Endothelial cell of umbilical vein (primary cell): ENCODE results near the gene TEDC2. TPM values are rescaled to one million over a fixed set of nuclear protein-coding genes. Genes with fewer than 3 reads are reported as not detected.

ENCODE experiments used
- BruUV-seq: library from RNA; stranded (reverse); fragments of 400-500 nt; replicated peaks from 2 replicates; lab custom pipeline; 2021; lab: Mats Ljungman, UMichigan
- CTCF ChIA-PET: fragments of 300-600, 350-600 bp; sonication (Branson Sonifier 250); formaldehyde crosslinking; loops from one replicate; lab custom pipeline; 2021; ENCODE audit warnings: antibody characterized with exemption, inconsistent platforms; lab: Charles Lee
- POLR2A ChIA-PET: fragments of 300-600, 350-600 bp; sonication (Branson Sonifier 250); formaldehyde crosslinking; loops from one replicate; lab custom pipeline; 2021; ENCODE audit warnings: antibody characterized with exemption, inconsistent platforms; lab: Charles Lee
- DNase-seq: peaks from one replicate; pipeline ENCODE4 v3.0.0-alpha.2; 2011; ENCODE audit warnings: low read depth, low spot score
- FAIRE-seq: peaks from 2 replicates; lab custom pipeline; 2011; peaks lifted over from hg19 to GRCh38; lab: Jason Lieb, UNC
- H2AFZ ChIP-seq: 2 replicates; pipeline ENCODE4 v1.6.0; 2012; ENCODE audit warnings: low read depth, low read length, control low read depth, inconsistent platforms
- H3K27ac ChIP-seq: 2 replicates; pipeline ENCODE4 v1.5.1; 2011; ENCODE audit warnings: low read depth, mild to moderate bottlenecking, control low read depth, low read length, moderate library complexity; ENCODE audit not compliant: insufficient read depth
- H3K27me3 ChIP-seq, 2 experiments: 2 replicates each; pipeline versions ENCODE4 v1.6.0 to v1.6.1; 2011; ENCODE audit warnings: low read length in 2 of 2, mixed read lengths in 1 of 2; ENCODE audit not compliant: control insufficient read depth in 2 of 2, insufficient read depth in 2 of 2
- H3K36me3 ChIP-seq, 2 experiments: 2 replicates in 1 of 2; 3 replicates in 1 of 2; pipeline ENCODE4 v1.5.1; 2011; ENCODE audit warnings: low read length in 2 of 2, mild to moderate bottlenecking in 1 of 2, moderate library complexity in 1 of 2; ENCODE audit not compliant: control insufficient read depth in 2 of 2, insufficient read depth in 2 of 2; ENCODE audit errors: extremely low read depth in 1 of 2
- H3K4me1 ChIP-seq: 3 replicates; pipeline ENCODE4 v1.5.1; 2011; ENCODE audit warnings: mild to moderate bottlenecking, low read length; ENCODE audit not compliant: control insufficient read depth, insufficient read depth; ENCODE audit errors: extremely low read depth
- H3K4me2 ChIP-seq: 2 replicates; pipeline ENCODE4 v1.6.1; 2011; ENCODE audit warnings: low read length, control low read depth, mixed read lengths; ENCODE audit not compliant: insufficient read depth
- H3K4me3 ChIP-seq, 3 experiments: fragments of 200-600 bp in 1 of 3; sonication (generic), shearing (Covaris generic) in 1 of 3; replicated peaks in 1 of 3; 2 replicates each; pipeline ENCODE4 v1.5.1; 2011 to 2016; ENCODE audit warnings: control low read depth in 3 of 3, low read length in 3 of 3, mild to moderate bottlenecking in 2 of 3, inconsistent platforms in 1 of 3, low read depth in 1 of 3, moderate library complexity in 1 of 3; ENCODE audit not compliant: insufficient read depth in 1 of 3
- H3K79me2 ChIP-seq: 2 replicates; pipeline ENCODE4 v1.6.0; 2012; ENCODE audit warnings: low read length, inconsistent platforms; ENCODE audit not compliant: control insufficient read depth, insufficient read depth
- H3K9ac ChIP-seq: replicated peaks from 2 replicates; pipeline ENCODE3; 2011; ENCODE audit warnings: low read length, control low read depth; ENCODE audit not compliant: insufficient read depth; ENCODE audit errors: extremely low read depth
- H3K9me1 ChIP-seq: replicated peaks from 3 replicates; pipeline ENCODE4 v1.6.0; 2011; ENCODE audit warnings: mild to moderate bottlenecking, low read length; ENCODE audit not compliant: control insufficient read depth, insufficient read depth; ENCODE audit errors: extremely low read depth
- H3K9me3 ChIP-seq: replicated peaks from 2 replicates; pipeline ENCODE4 v1.5.1; 2012; ENCODE audit warnings: low read length, inconsistent platforms; ENCODE audit not compliant: control insufficient read depth, insufficient read depth
- H4K20me1 ChIP-seq: replicated peaks from 2 replicates; pipeline ENCODE3; 2011; ENCODE audit warnings: mild to moderate bottlenecking, low read length; ENCODE audit not compliant: control insufficient read depth, insufficient read depth; ENCODE audit errors: extremely low read depth
- CTCF ChIP-seq, 2 donors: IDR thresholded peaks; 1 replicate in 1 of 2; 2 replicates in 1 of 2; pipeline ENCODE4 v1.5.1; 2011; ENCODE audit warnings: low read length in 2 of 2, mild to moderate bottlenecking in 2 of 2, moderate library complexity in 2 of 2, control low read depth in 1 of 2, inconsistent platforms in 1 of 2, low read depth in 1 of 2; ENCODE audit not compliant: insufficient read depth in 1 of 2; ENCODE audit errors: extremely low read depth in 1 of 2
- EZH2 ChIP-seq: IDR thresholded peaks from 2 replicates; pipeline ENCODE4 v1.6.1; 2012; ENCODE audit warnings: borderline replicate concordance, low read depth, mild to moderate bottlenecking, moderate library complexity, low read length, inconsistent platforms; ENCODE audit not compliant: severe bottlenecking
- GATA2 ChIP-seq: IDR thresholded peaks from 2 replicates; pipeline ENCODE4 v1.7.0; 2011; ENCODE audit warnings: low read depth, mild to moderate bottlenecking, moderate library complexity, mixed read lengths, low read length; ENCODE audit not compliant: insufficient read length, insufficient read depth
- POLR2AphosphoS5 ChIP-seq: IDR thresholded peaks from 2 replicates; pipeline ENCODE4 v1.6.1; 2012; ENCODE audit warnings: low read depth, mild to moderate bottlenecking, control low read depth, low read length, moderate library complexity; ENCODE audit not compliant: insufficient read depth
- dilution Hi-C: fragments of 300-500 bp; cut with MboI; formaldehyde crosslinking; loops from one replicate; pipeline ENCODE4 v1.15.0; 2019; ENCODE audit warnings: low sequenced_read_pairs; ENCODE audit not compliant: extremely low pct_ligation_motif_present
- intact Hi-C: fragments of 100-400 bp; cut with micrococcal nuclease; formaldehyde crosslinking; loops from one replicate; pipeline ENCODE4 v1.10.0; 2022
- polyA plus RNA-seq, 4 experiments: library from polyadenylated mRNA; depleted of rRNA in 3 of 4; stranded (reverse) in 3 of 4; unstranded in 1 of 4; fragments of >200 nt; gene quantifications; 2 replicates each; pipeline versions ENCODE4 v1.2.1 to v1.2.3, GENCODE V29; 2011 to 2012; ENCODE audit warnings: missing spikeins in 1 of 4
- total RNA-seq: library from RNA; stranded (reverse); gene quantifications from 2 replicates; pipeline ENCODE4 v1.2.3, GENCODE V29; 2021
- TF ChIP-seq, protein P1 (sequence below): IDR thresholded peaks from 2 replicates; pipeline ENCODE4 v1.6.1; 2011; ENCODE audit not compliant: insufficient read depth, insufficient read length

Gene TEDC2
- total and polyA plus RNA-seq, 2 donors (not counting 3 experiments of a cell fraction or from before 2014, with no cell fraction given) = 7.6 to 12.7 TPM

- no peaks in the 10 kb centered on the region for H4K20me1 ChIP-seq
- intact Hi-C loops = no loop called here
- H3K9me3 ChIP-seq = no peaks in the 10 kb centered on the region
- BruUV-seq = no TSS peak
- CTCF ChIA-PET = interaction anchor here (1.2 kb wide), 1 partner anchor 29 kb away, joined by 3 read pairs; no protein-coding TSS in a partner anchor
- no peaks in the 10 kb centered on the region for H3K27me3 ChIP-seq
- H3K9ac ChIP-seq = no peak overlapping the region
- no peaks in the 10 kb centered on the region for H3K79me2 ChIP-seq
- H3K9me1 ChIP-seq = no peaks in the 10 kb centered on the region
- DNase-seq (no peak), FAIRE-seq (no peak)
- peaks cover 10% of the 10 kb centered on the region for H3K4me1 ChIP-seq
- POLR2A ChIA-PET = no interaction called here
- H3K4me2 ChIP-seq = no peak overlapping the region
- dilution Hi-C loops = no loop called here
- H3K36me3 ChIP-seq = peaks cover 0 to under 1% of the 10 kb centered on the region in 2 experiments
- TF ChIP-seq EZH2 (no peak), CTCF (IDR thresholded peaks at IDR 0.05; ENCODE audit: extremely low read depth in 1 of 2, insufficient read depth in 1 of 2, low read depth in 1 of 2, low read length in 2 of 2) (no peak), POLR2AphosphoS5 (no peak), GATA2 (no peak)
- TF ChIP-seq, protein P1, sequence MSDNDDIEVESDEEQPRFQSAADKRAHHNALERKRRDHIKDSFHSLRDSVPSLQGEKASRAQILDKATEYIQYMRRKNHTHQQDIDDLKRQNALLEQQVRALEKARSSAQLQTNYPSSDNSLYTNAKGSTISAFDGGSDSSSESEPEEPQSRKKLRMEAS = no peak
- H3K4me3 ChIP-seq = no peak overlapping the region
- H3K27ac ChIP-seq = no peak overlapping the region
- H2AFZ ChIP-seq = no peak overlapping the region
Measured at GRCh38 chr16:2462031-2462866, 2.3 kb downstream of the TEDC2 start.
